ENCODE results near the gene ZCCHC9. TPM values are rescaled to one million over a fixed set of nuclear protein-coding genes. Genes with fewer than 3 reads are reported as not detected.
"Not testable (repeated sequence)": the region's sequence is repeated elsewhere in the genome, so short reads cannot be mapped to it uniquely, and the experiment has no call there.

Gene ZCCHC9
- total RNA-seq, 1 donor from 2014 or later: 22.5 TPM

GRCh38 chr5:81335946-81336345 lies 34.6 kb downstream of the ZCCHC9 start:
- no peaks in the 10 kb centered on the region for H3K36me3 ChIP-seq (ENCODE audit: insufficient read depth, low read length)

GRCh38 chr5:81336556-81336955 lies 35.2 kb downstream of the ZCCHC9 start:
- no peaks in the 10 kb centered on the region for H3K4me1 ChIP-seq (ENCODE audit: insufficient read depth, low read length)
- no peaks in the 10 kb centered on the region for H3K36me3 ChIP-seq (ENCODE audit: insufficient read depth, low read length)
- H4K20me1 ChIP-seq (ENCODE audit: insufficient read depth, low read length): no peaks in the 10 kb centered on the region
- Mint-ChIP-seq H3K4me1 (ENCODE audit: low read depth, unreplicated experiment) (no peaks in the 10 kb centered on the region), H3K4me3 (ENCODE audit: unreplicated experiment) (no peak overlapping the region), H3K27ac (ENCODE audit: unreplicated experiment) (no peak overlapping the region), H3K36me3 (ENCODE audit: low read depth, unreplicated experiment) (no peaks in the 10 kb centered on the region), H3K9me3 (ENCODE audit: unreplicated experiment) (no peaks in the 10 kb centered on the region), H3K27me3 (ENCODE audit: low read depth, unreplicated experiment) (peaks cover 4% of the 10 kb centered on the region)
- no peak overlapping the region for H3K27ac ChIP-seq (ENCODE audit: low read depth, low read length)
- H2AFZ ChIP-seq (ENCODE audit: low read depth, low read length): no peak overlapping the region
- no peaks in the 10 kb centered on the region for H3K79me2 ChIP-seq (ENCODE audit: insufficient read depth, low read length)
- no peaks in the 10 kb centered on the region for H3K27me3 ChIP-seq (ENCODE audit: insufficient read depth, low read length)
- FAIRE-seq (no peak), DNase-seq (ENCODE audit: low read depth) (no peak)
- H3K4me2 ChIP-seq (ENCODE audit: low read length): no peak overlapping the region
- no peak overlapping the region for H3K4me3 ChIP-seq (ENCODE audit: insufficient read depth, low read depth, low read length)
- TF ChIP-seq EZH2 (IDR thresholded peaks at IDR 0.05; ENCODE audit: insufficient read depth, low read length) (no peak), CTCF (IDR thresholded peaks at IDR 0.05; ENCODE audit: insufficient read depth, low read depth, low read length) (no peak)
- no peak overlapping the region for H3K9ac ChIP-seq (ENCODE audit: low read length)
- H3K9me3 ChIP-seq (ENCODE audit: insufficient read depth, low read depth, low read length): no peaks in the 10 kb centered on the region

More at GRCh38 chr5:81335946-81336345, 34.6 kb downstream of the ZCCHC9 start:
- H3K27me3 Mint-ChIP-seq (ENCODE audit: low read depth, unreplicated experiment): peaks cover 4% of the 10 kb centered on the region
- no peak overlapping the region for H3K4me3 Mint-ChIP-seq (ENCODE audit: unreplicated experiment)
- TF ChIP-seq EZH2 (IDR thresholded peaks at IDR 0.05; ENCODE audit: insufficient read depth, low read length) (no peak), CTCF (IDR thresholded peaks at IDR 0.05; ENCODE audit: insufficient read depth, low read depth, low read length) (no peak)
- no peak overlapping the region for H3K27ac Mint-ChIP-seq (ENCODE audit: unreplicated experiment)
- Histone ChIP-seq H3K4me2 (ENCODE audit: low read length) (no peak overlapping the region), H3K4me1 (ENCODE audit: insufficient read depth, low read length) (no peaks in the 10 kb centered on the region), H3K9me3 (ENCODE audit: insufficient read depth, low read depth, low read length) (no peaks in the 10 kb centered on the region), H3K4me3 (ENCODE audit: insufficient read depth, low read depth, low read length) (no peak overlapping the region), H4K20me1 (ENCODE audit: insufficient read depth, low read length) (no peaks in the 10 kb centered on the region), H3K27me3 (ENCODE audit: insufficient read depth, low read length) (no peaks in the 10 kb centered on the region), H3K79me2 (ENCODE audit: insufficient read depth, low read length) (no peaks in the 10 kb centered on the region), H2AFZ (ENCODE audit: low read depth, low read length) (no peak overlapping the region), H3K9ac (ENCODE audit: low read length) (no peak overlapping the region), H3K27ac (ENCODE audit: low read depth, low read length) (no peak overlapping the region)
- no peaks in the 10 kb centered on the region for H3K4me1 Mint-ChIP-seq (ENCODE audit: low read depth, unreplicated experiment)
- DNase-seq (ENCODE audit: low read depth) (no peak), FAIRE-seq (no peak)
- no peaks in the 10 kb centered on the region for H3K9me3 Mint-ChIP-seq (ENCODE audit: unreplicated experiment)
- no peaks in the 10 kb centered on the region for H3K36me3 Mint-ChIP-seq (ENCODE audit: low read depth, unreplicated experiment)

- DNase-seq (ENCODE audit: low read depth): no peak
- H3K4me3 Mint-ChIP-seq (ENCODE audit: unreplicated experiment): no peak overlapping the region
- H3K27me3 Mint-ChIP-seq (ENCODE audit: low read depth, unreplicated experiment): peaks cover 4% of the 10 kb centered on the region
- Histone ChIP-seq H3K4me1 (ENCODE audit: insufficient read depth, low read length) (no peaks in the 10 kb centered on the region), H3K27ac (ENCODE audit: low read depth, low read length) (no peak overlapping the region), H4K20me1 (ENCODE audit: insufficient read depth, low read length) (no peaks in the 10 kb centered on the region), H3K4me3 (ENCODE audit: insufficient read depth, low read depth, low read length) (no peak overlapping the region), H3K79me2 (ENCODE audit: insufficient read depth, low read length) (no peaks in the 10 kb centered on the region), H2AFZ (ENCODE audit: low read depth, low read length) (no peak overlapping the region), H3K9me3 (ENCODE audit: insufficient read depth, low read depth, low read length) (no peaks in the 10 kb centered on the region), H3K27me3 (ENCODE audit: insufficient read depth, low read length) (no peaks in the 10 kb centered on the region), H3K4me2 (ENCODE audit: low read length) (no peak overlapping the region), H3K9ac (ENCODE audit: low read length) (no peak overlapping the region), H3K36me3 (ENCODE audit: insufficient read depth, low read length) (no peaks in the 10 kb centered on the region)
- H3K4me1 Mint-ChIP-seq (ENCODE audit: low read depth, unreplicated experiment): no peaks in the 10 kb centered on the region
- H3K36me3 Mint-ChIP-seq (ENCODE audit: low read depth, unreplicated experiment): no peaks in the 10 kb centered on the region
- no peak overlapping the region for H3K27ac Mint-ChIP-seq (ENCODE audit: unreplicated experiment)
- no peak for FAIRE-seq
- H3K9me3 Mint-ChIP-seq (ENCODE audit: unreplicated experiment): no peaks in the 10 kb centered on the region
- TF ChIP-seq CTCF (IDR thresholded peaks at IDR 0.05; ENCODE audit: insufficient read depth, low read depth, low read length): no peak
These were observed 36.4 kb downstream of the ZCCHC9 start for GRCh38 chr5:81337803-81338202.

- DNase-seq (ENCODE audit: low read depth); H3K9me3 ChIP-seq (ENCODE audit: insufficient read depth, low read depth, low read length); H3K4me1 ChIP-seq (ENCODE audit: insufficient read depth, low read length); H3K27me3 ChIP-seq (ENCODE audit: insufficient read depth, low read length); H4K20me1 ChIP-seq (ENCODE audit: insufficient read depth, low read length); H3K4me2 ChIP-seq (ENCODE audit: low read length); H3K27ac ChIP-seq (ENCODE audit: low read depth, low read length); H2AFZ ChIP-seq (ENCODE audit: low read depth, low read length); H3K4me3 Mint-ChIP-seq (ENCODE audit: unreplicated experiment); H3K27me3 Mint-ChIP-seq (ENCODE audit: low read depth, unreplicated experiment); H3K4me3 ChIP-seq (ENCODE audit: insufficient read depth, low read depth, low read length); H3K27ac Mint-ChIP-seq (ENCODE audit: unreplicated experiment); FAIRE-seq; H3K79me2 ChIP-seq (ENCODE audit: insufficient read depth, low read length); H3K9ac ChIP-seq (ENCODE audit: low read length); H3K36me3 Mint-ChIP-seq (ENCODE audit: low read depth, unreplicated experiment); H3K4me1 Mint-ChIP-seq (ENCODE audit: low read depth, unreplicated experiment); H3K9me3 Mint-ChIP-seq (ENCODE audit: unreplicated experiment); H3K36me3 ChIP-seq (ENCODE audit: insufficient read depth, low read length): not testable (repeated sequence)
These were observed 36.8 kb downstream of the ZCCHC9 start for GRCh38 chr5:81338213-81338612.

All from astrocyte (in vitro differentiated cells and primary cell).